GM21447 (cell line): ENCODE results near the gene REEP1.
A peak's percentile ranks its signal among the peaks of the same experiment; 100 is the strongest.
"Not testable (repeated sequence)": the region's sequence is repeated elsewhere in the genome, so short reads cannot be mapped to it uniquely, and the experiment has no call there.

Experiments used
- ATAC-seq: cut with Tn5 transposase; IDR thresholded peaks from one replicate; pipeline ENCODE4 v1.9.1; 2021; ENCODE audit not compliant: unreplicated experiment

The REEP1 gene

GRCh38 chr2:86202336-86202692 is 135.1 kb downstream of the REEP1 start:
- no peak for ATAC-seq

DNA sequence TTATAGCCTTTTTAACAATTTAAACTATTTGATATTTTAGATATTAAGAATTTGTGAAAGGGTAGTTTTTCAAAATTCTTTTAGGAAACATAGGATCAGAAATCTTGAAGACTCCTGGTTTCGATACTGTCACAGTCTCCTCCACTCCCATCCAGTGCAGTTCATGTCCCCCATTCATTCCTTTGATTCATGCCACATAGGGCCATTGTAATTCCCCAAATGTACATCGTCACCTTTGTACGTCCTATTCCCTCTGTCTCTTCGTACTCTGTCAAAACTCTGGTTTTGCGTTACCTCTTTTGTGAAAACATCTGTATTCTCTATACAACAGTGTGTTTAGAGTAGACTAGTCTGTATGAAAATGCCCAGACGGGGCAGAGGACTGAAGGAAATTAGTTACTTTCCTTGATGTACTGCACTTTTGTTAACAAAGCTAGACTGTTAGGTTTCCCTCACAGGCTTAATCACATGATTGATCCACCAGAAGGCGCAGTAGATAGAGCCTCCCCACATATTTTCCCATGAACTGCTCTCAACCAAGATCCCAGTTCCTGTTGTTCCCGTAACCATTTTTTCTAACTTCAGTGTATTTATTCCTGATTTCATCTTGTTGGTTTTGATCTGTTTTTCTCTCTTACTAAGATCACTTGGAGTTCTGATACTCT is 135.6 kb downstream of the REEP1 start:
- no peak for ATAC-seq

DNA sequence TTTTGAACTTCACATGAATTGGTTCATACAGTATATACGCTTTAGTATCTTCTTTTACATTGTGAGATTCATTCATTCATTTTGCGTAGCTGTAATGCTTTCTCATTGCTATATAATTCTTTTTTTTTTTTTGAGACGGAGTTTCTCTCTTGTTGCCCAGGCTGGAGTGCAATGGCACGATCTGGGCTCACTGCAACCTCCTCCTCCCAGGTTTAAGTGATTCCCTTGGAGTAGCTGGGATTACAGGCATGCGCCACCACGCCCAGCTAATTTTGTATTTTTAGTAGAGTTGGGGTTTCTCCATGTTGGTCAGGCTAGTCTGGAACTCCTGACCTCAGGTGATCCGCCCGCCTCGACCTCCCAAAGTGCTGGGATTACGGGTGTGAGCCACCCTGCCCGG is 136.9 kb downstream of the REEP1 start:
- not testable (repeated sequence) for ATAC-seq

DNA sequence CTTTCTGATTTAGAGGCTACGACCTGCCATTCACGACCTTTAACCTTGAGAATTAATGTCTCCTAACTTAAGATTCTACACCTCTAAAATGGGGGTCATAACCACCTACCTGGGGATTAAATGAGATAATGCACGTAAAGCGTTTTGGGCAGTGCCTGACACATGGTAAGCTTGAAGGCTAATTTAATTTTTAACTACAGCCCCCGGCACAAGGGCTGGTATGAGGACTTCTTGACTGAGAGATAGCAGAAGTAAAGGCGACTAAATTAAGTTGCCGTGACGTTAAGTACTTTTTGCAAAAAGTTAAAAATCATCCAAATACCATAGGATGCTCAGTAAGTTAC is 137.6 kb downstream of the REEP1 start:
- no peak for ATAC-seq

DNA sequence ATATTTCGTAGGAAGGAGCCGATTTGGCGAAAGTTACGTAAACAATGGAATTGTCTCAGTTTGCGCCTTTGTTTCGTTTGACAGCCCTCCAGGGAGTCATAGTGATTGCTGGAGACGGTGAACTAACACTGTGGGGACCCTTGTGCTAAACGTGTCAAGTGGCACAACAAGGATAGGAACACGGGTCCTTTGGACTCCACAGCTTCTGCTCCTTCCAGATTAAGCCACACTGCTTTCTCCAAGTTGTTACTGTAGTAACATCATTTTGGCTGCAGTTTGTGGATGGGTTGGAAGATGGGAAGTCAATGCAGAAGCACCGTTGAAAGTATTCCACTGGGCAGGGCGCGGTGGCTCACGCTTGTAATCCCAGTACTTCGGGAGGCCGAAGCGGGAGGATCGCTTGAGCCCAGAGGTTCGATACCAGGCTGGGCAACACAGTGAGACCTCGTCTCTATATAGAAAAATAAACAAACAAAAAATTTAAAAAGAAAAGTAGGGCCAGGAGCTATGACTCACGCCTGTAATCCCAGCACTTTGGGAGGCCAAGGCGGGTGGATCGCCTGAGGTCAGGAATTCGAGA is 141.5 kb downstream of the REEP1 start:
- ATAC-seq = peak; percentile 3

GRCh38 chr2:86195055-86195807 is 142.2 kb downstream of the REEP1 start, which contains the start of gene IMMT:
TSS of gene IMMT (minus strand) at chr2:86195462. CDS start at chr2:86195382, 80 bp downstream.
- ATAC-seq = peak; percentile 82

- ATAC-seq = no peak
Observed at GRCh38 chr2:86194751-86195054, 142.7 kb downstream of the REEP1 start.

DNA sequence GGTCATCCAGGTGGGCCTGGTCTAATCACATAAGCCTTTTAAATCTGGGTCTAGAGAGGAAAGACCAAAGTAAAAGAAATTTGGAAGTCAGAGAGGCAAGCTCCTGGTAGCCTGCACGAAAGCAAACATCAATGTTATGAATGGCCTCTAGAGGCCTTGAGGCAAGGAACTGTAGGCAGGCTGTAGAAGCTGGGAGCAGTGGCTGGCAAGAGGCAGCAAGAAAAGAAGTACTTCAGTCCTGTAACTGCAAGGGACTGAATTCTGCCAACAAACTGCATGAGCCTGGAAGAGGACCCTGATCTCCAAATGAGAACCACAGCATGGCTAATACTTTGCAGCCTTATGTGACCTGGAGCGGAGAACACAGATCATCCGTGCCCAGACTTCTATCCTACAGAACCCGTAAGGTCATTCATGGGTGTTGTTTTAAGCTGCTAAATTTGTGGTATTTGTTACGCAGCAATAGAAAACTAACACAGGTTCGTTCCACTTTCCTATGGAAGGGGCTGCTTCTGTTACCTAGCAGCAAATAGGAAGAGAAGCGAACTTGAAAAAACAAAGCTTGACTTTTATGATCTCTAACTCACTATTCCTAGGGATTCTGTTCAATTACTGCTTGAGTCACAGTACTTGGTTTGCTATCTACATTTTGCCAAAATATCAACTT is 143.4 kb downstream of the REEP1 start:
- no peak for ATAC-seq

GRCh38 chr2:86189782-86190416 is 147.5 kb downstream of the REEP1 start:
- ATAC-seq = no peak

- peak; percentile 40 for ATAC-seq
Observed at GRCh38 chr2:86186431-86186830, 151.0 kb downstream of the REEP1 start.

- ATAC-seq = peak; percentile 45
Observed at GRCh38 chr2:86185517-86186212, 151.8 kb downstream of the REEP1 start.

DNA sequence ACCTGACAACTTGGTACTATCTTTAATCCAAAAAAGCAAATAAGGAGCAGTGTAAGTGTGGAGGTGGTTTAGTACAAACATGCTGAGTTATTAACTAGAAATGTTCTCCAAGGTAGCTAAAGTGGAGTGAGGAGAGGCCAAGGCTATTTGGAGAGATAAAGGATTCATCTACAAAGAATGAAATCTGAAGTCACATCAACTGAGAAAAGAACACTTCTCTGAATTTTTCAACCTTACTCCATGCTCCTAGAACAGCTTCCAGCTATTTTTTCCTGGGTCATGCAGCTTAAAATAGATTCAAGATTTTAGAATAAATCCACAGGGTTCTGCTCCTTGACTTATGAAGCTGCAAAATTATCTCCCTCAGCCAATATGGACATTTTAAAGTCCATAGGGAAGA is 160.8 kb downstream of the REEP1 start:
- ATAC-seq = no peak

DNA sequence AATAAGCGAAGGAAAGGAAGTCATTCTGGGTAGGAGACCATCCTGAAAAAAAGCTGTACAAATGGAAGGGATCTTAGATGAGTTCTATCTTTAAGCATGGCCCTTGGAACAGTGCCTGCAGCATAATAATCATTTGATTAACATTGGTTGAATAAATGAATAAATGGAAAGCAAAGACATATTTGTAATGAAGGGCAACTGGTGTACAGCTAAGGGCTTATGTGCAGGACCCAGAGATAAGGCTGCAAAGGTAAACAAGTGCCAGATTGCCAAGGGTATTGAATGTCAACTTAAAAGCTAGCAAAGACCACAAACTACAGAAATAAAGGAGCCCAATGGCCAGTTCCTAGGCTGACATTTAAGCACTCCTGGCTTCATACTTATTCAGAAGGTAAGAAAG is 161.6 kb downstream of the REEP1 start:
- no peak for ATAC-seq

GRCh38 chr2:86174445-86174844 is 163.0 kb downstream of the REEP1 start:
- no peak for ATAC-seq

GRCh38 chr2:86172610-86173009 is 164.8 kb downstream of the REEP1 start:
- ATAC-seq = no peak

- no peak for ATAC-seq
Observed at GRCh38 chr2:86171295-86171694, 166.1 kb downstream of the REEP1 start.

DNA sequence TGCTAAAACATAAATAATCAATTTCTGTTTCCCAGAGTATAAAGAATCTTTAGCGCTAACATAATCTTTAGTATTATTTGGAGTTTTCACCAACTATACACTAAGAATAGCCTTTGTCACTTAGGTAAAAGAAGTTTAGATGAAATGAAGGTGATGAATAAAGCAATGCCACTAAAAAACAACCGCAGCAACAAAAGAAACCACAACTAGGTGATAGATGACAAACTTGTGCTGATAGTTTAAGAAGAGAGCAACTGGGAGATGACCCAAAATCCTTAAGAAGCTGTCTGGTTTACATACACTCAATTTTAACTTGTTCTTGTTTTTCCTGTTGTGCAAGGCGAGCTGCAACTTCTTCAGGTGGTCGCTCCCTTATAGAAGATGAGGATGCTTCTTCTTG is 167.0 kb downstream of the REEP1 start:
- ATAC-seq = no peak
